Measurements from ENCODE around the gene SLC24A2.

The SLC24A2 gene

GRCh38 chr9:19759066-19759465, 29.8 kb downstream of the SLC24A2 start:
- DNase-seq (ENCODE audit: low read depth in 2 of 2) = no peak

GRCh38 chr9:19757745-19758144, 31.1 kb downstream of the SLC24A2 start:
- no peak for DNase-seq (ENCODE audit: low read depth in 2 of 2)

GRCh38 chr9:19754921-19755320, 33.9 kb downstream of the SLC24A2 start:
- no peak for DNase-seq (ENCODE audit: low read depth in 2 of 2)

- DNase-seq (ENCODE audit: low read depth in 2 of 2) = no peak
Observed at GRCh38 chr9:19748278-19749126, 40.3 kb downstream of the SLC24A2 start.

GRCh38 chr9:19746223-19746622, 42.6 kb downstream of the SLC24A2 start:
- no peak for DNase-seq (ENCODE audit: low read depth in 2 of 2)

GRCh38 chr9:19741178-19741577, 47.7 kb downstream of the SLC24A2 start:
- no peak for DNase-seq (ENCODE audit: low read depth in 2 of 2)
